Thyroid gland (tissue), 4 donors: Measurements from ENCODE around the gene RNF40.

ENCODE experiments used
- POLR2A ChIP-seq, 2 donors: fragments of 450-650 bp; IDR thresholded peaks; one replicate each; pipeline ENCODE4 v1.6.1; 2017; ENCODE audit warnings: antibody characterized with exemption in 2 of 2, mild to moderate bottlenecking in 2 of 2, moderate library complexity in 1 of 2
- TF ChIP-seq, protein P1 (sequence below), 6 experiments: fragments of 200-600 bp in 3 of 6; fragments of 450-650 bp in 3 of 6; sonication (generic) in 3 of 6; IDR thresholded peaks; one replicate each; pipeline ENCODE4 v1.5.1; 2016 to 2019; ENCODE audit warnings: antibody characterized with exemption in 6 of 6, mild to moderate bottlenecking in 2 of 6, inconsistent platforms in 1 of 6, moderate library complexity in 1 of 6

DNA sequence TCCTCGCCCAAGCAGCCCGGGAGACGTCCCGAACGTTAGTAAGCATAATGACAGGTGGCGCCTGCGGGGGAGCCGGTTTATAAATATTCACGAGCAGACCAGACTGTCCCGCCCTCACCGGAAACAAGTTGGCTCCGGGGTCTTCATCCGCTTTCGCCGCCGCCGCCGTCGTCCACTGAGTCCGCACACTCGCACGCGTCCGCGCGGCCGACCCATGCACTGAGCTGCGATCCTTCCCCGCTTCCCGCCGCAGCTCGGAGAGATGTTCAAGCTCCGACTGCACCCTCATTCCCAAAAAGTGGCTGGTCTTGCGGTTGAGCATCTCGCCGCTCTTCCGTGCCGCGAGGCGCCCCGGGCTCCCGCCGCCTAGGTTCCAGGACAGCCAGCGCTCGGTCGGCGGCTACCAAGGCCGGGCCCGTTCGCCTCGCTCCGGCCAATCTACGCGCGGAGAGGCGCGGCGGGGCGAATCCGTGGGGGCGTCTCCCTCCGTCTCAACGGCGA lies 645 bp upstream of the RNF40 start:
- TF ChIP-seq, protein P1, sequence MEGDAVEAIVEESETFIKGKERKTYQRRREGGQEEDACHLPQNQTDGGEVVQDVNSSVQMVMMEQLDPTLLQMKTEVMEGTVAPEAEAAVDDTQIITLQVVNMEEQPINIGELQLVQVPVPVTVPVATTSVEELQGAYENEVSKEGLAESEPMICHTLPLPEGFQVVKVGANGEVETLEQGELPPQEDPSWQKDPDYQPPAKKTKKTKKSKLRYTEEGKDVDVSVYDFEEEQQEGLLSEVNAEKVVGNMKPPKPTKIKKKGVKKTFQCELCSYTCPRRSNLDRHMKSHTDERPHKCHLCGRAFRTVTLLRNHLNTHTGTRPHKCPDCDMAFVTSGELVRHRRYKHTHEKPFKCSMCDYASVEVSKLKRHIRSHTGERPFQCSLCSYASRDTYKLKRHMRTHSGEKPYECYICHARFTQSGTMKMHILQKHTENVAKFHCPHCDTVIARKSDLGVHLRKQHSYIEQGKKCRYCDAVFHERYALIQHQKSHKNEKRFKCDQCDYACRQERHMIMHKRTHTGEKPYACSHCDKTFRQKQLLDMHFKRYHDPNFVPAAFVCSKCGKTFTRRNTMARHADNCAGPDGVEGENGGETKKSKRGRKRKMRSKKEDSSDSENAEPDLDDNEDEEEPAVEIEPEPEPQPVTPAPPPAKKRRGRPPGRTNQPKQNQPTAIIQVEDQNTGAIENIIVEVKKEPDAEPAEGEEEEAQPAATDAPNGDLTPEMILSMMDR (IDR thresholded peaks at IDR 0.05), result no peak
- no peak for TF ChIP-seq POLR2A (IDR thresholded peaks at IDR 0.05)
